Naive thymus-derived CD8-positive, alpha-beta T cell (primary cell): Measurements from ENCODE around the gene SERPINB6. TPM values are rescaled to one million over a fixed set of nuclear protein-coding genes. Genes with fewer than 3 reads are reported as not detected.
"Not testable (repeated sequence)": the region's sequence is repeated elsewhere in the genome, so short reads cannot be mapped to it uniquely, and the experiment has no call there.

Experiments used
- ATAC-seq, 2 donors: fragments of 150-1000 bp; cut with Tn5 transposase in 1 of 2; sonication (Bioruptor Pico), chemical (Tn5 transposase) in 1 of 2; 1 replicate in 1 of 2; 2 replicates in 1 of 2; pipeline ENCODE4 v1.10.0; 2021; ENCODE audit warnings: mild to moderate bottlenecking in 2 of 2, moderate library complexity in 2 of 2
- POLR2A ChIA-PET: fragments of 350-600 bp; sonication (Branson Sonifier 250); formaldehyde crosslinking; loops from one replicate; lab custom pipeline; 2021; ENCODE audit warnings: antibody characterized with exemption; lab: Charles Lee
- DNase-seq, 10 donors: peaks; one replicate each; pipeline versions ENCODE4 v3.0.0 to v3.0.0-alpha.2; 2020 to 2022
- H3K27ac Mint-ChIP-seq, 10 donors: one replicate each; pipeline ENCODE4 v1.8.0; 2020 to 2022; ENCODE audit warnings: mild to moderate bottlenecking in 10 of 10, mixed read lengths in 10 of 10, moderate library complexity in 4 of 10, inconsistent platforms in 1 of 10
- H3K27me3 Mint-ChIP-seq, 5 donors: one replicate each; pipeline ENCODE4 v1.8.0; 2021 to 2022; ENCODE audit warnings: mixed read lengths in 5 of 5
- H3K36me3 Mint-ChIP-seq, 3 donors: one replicate each; pipeline ENCODE4 v1.8.0; 2020 to 2022; ENCODE audit warnings: mixed read lengths in 3 of 3, mild to moderate bottlenecking in 2 of 3, inconsistent platforms in 1 of 3
- H3K4me1 Mint-ChIP-seq, 4 donors: one replicate each; pipeline ENCODE4 v1.8.0; 2021 to 2022; ENCODE audit warnings: mixed read lengths in 4 of 4
- H3K4me3 Mint-ChIP-seq, 10 donors: one replicate each; pipeline ENCODE4 v1.8.0; 2020 to 2022; ENCODE audit warnings: mild to moderate bottlenecking in 10 of 10, mixed read lengths in 10 of 10, moderate library complexity in 6 of 10, inconsistent platforms in 1 of 10
- H3K9me3 Mint-ChIP-seq, 9 donors: one replicate each; pipeline ENCODE4 v1.8.0; 2020 to 2022; ENCODE audit warnings: mixed read lengths in 9 of 9, mild to moderate bottlenecking in 3 of 9, inconsistent platforms in 1 of 9, moderate library complexity in 1 of 9
- polyA plus RNA-seq, 3 donors: library from polyadenylated mRNA; unstranded; fragments of 300-500 nt; fragmentation: Illumina TruSeq; gene quantifications; one replicate each; pipeline ENCODE4 v1.2.3, GENCODE V29; 2021
- total RNA-seq, 8 experiments: library from RNA in 2 of 8; stranded (reverse) in 2 of 8; gene quantifications; one replicate each; pipeline ENCODE4 v1.2.3 and lab custom pipeline; 2021 to 2026

The SERPINB6 gene
- total and polyA plus RNA-seq, 5 experiments from 2014 or later: 125 to 152 (median 134) TPM

DNA sequence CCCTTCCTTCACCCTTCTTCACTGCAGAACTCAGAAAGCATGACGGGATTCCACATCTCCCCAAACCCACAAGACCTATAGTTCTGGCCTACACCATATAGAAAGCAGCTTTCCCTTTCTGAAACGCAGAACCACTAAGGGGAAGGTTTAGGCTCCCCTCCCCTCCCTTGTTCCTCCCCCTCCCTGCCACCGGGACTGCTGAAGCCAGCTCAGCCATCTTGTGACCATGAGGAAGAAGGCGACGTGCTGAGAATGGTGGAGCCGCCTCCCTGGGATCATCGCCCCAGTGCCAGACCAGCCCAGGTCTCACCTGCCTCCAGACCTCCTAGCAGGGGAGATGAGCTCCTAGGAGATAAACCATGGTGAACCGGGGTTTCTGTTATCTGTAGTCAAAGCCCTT, 19.6 kb downstream of the SERPINB6 start:
- Mint-ChIP-seq H3K36me3 (peaks cover 0 to 64% (median 37%) of the 10 kb centered on the region in 3 donors), H3K4me3 (peak overlapping the region in 1 of 10 donors; percentile 56), H3K4me1 (peaks cover 6 to 29% (median 14%) of the 10 kb centered on the region in 4 donors), H3K27ac (peak overlapping the region in 7 of 10 donors; percentile 30 to 87 (median 66)), H3K27me3 (no peaks in the 10 kb centered on the region), H3K9me3 (no peaks in the 10 kb centered on the region)
- DNase-seq: no peak
- POLR2A ChIA-PET: interaction anchor here (0.9 to 16.9 kb wide), 9 partner anchors 9 to 106 kb away, joined by 3 to 147 read pairs (median 11); partner anchors contain the start of gene SERPINB6
- peak in 1 of 2 donors; percentile 37 for ATAC-seq

DNA sequence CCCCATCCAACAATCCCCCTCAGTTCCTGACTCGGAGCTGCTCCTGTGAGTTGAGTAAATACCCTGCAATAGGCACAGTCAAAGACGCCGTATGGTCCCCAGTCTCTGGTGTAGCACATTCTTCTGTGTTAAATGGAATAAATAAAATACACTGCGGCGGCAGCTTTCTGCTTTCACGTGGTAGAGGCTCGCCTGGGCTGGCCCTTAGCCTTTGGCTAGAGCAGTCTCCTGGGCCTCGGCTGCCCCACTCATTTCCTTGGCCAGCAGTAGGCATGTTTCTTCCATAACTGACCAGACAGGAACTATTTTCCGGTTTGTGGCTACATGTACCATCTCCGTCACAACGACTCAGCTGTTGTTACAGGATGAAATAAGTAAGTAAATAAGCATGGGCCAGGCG, 20.7 kb downstream of the SERPINB6 start:
- Mint-ChIP-seq H3K9me3 (no peaks in the 10 kb centered on the region), H3K4me1 (peaks cover 6 to 25% (median 17%) of the 10 kb centered on the region in 4 donors), H3K27ac (no peak overlapping the region), H3K36me3 (peaks cover 0 to 59% (median 33%) of the 10 kb centered on the region in 3 donors), H3K27me3 (no peaks in the 10 kb centered on the region), H3K4me3 (no peak overlapping the region)
- POLR2A ChIA-PET: interaction anchor here (1.0 to 16.9 kb wide), 5 partner anchors 8 to 38 kb away, joined by 3 to 147 read pairs (median 8); no protein-coding TSS in a partner anchor
- no peak for ATAC-seq
- DNase-seq: no peak

DNA sequence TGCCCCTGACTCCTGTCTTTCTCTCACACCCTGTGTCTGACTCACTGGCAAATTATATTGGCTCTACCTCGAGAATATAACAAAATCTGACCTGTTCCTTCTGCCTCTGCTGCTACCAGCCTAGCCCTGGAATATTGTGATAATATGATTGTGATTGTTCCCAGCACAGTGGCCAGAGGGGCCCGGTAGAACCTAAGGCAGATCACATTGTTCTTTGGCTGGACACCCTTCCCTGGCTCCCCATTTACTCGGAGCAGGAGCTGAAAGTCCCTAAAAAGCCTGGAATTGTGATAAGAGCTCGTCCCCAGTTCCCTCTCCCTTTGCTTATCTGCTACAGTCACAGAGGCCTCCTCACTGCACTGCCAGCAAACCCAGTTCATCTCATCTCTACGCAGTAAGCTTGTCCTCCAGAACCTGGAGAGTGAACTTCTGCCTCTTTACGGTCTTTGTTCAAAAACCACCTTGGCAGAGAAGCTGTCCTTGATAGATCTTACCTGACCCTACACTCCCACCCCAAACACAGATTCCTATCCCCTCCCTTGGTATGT, 21.8 kb downstream of the SERPINB6 start:
- no peak for ATAC-seq
- no peaks in the 10 kb centered on the region for H3K9me3 Mint-ChIP-seq
- H3K4me3 Mint-ChIP-seq: no peak overlapping the region
- peak overlapping the region in 3 of 10 donors; percentile 36 to 83 (median 52) for H3K27ac Mint-ChIP-seq
- POLR2A ChIA-PET: interaction anchor here (1.3 to 16.9 kb wide), 5 partner anchors 8 to 39 kb away, joined by 3 to 147 read pairs (median 8); no protein-coding TSS in a partner anchor
- H3K36me3 Mint-ChIP-seq: peaks cover 0 to 54% (median 31%) of the 10 kb centered on the region in 3 donors
- DNase-seq: no peak
- H3K27me3 Mint-ChIP-seq: no peaks in the 10 kb centered on the region
- peaks cover 13 to 28% (median 23%) of the 10 kb centered on the region in 4 donors for H3K4me1 Mint-ChIP-seq

DNA sequence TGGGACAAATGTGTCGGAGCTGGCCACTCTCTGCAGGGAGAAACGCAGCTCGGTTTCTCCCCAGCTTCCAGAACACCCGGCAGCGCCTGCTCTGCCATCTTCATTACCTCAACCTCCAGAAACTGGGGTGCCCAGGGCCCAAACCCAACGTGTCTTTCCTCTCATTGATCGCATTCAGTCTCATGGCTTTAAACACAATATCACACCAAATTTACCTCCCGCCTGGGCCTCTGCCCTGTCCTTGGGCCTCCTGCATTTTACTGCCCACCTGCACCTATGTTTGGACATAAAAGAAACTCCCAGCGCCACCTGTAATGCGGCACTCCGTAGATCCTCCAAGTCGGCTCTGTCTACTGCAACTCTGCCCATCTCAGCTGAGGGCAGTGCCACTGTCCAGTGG, 22.2 kb downstream of the SERPINB6 start:
- Mint-ChIP-seq H3K36me3 (peaks cover 0 to 52% (median 31%) of the 10 kb centered on the region in 3 donors), H3K27me3 (no peaks in the 10 kb centered on the region), H3K9me3 (no peaks in the 10 kb centered on the region), H3K4me1 (peaks cover 17 to 33% (median 26%) of the 10 kb centered on the region in 4 donors), H3K4me3 (no peak overlapping the region), H3K27ac (peak overlapping the region in 3 of 10 donors; percentile 36 to 76 (median 60))
- no peak for DNase-seq
- no peak for ATAC-seq
- POLR2A ChIA-PET: interaction anchor here (1.3 to 16.9 kb wide), 4 partner anchors 7 to 16 kb away, joined by 3 to 147 read pairs (median 8); no protein-coding TSS in a partner anchor

DNA sequence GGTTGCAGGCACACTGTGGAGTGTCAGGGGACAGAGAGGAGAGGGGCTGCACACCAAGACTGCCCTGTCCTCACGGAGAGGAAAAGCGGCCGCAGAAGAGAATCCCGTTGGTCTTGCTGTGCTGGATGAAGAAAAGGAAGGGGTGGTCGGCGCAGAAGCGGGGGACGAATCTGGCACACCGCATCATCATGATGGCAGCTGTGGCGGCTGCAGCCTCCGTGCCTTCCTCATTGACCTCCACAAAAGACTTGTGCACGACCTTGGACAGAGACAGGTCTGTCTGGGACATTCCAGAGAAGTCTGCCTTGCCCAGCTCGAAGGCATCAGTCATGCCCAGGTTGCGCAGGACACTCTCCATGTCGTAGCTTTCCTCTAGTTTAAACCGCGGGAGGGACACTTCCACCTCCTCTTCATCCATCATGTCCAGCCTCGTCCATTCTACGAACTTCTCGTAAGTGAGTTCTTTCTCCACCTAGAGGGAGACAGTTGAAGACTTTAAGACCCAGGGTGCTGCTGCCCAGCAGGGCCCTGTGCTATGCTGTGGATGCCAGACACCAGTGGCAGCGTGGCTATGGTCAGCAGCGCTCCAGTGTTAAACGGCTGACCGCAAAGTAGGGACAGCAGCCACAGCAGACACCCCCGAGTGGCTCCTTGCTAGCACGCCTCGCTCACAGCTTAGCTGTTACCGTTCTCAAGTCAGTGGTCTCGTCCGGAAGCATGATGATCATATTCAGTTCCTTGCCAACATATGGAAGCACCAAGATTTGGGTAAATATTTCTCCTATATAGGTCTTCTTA, 22.9 kb downstream of the SERPINB6 start:
- Mint-ChIP-seq H3K9me3 (no peaks in the 10 kb centered on the region), H3K27ac (peak overlapping the region in 5 of 10 donors; percentile 10 to 82 (median 43)), H3K4me3 (no peak overlapping the region), H3K36me3 (peaks cover 0 to 49% (median 31%) of the 10 kb centered on the region in 3 donors), H3K4me1 (peaks cover 21 to 38% (median 29%) of the 10 kb centered on the region in 4 donors), H3K27me3 (no peaks in the 10 kb centered on the region)
- POLR2A ChIA-PET: interaction anchor here (0.5 to 16.9 kb wide), 3 partner anchors 16 to 41 kb away, joined by 3 to 147 read pairs (median 3); no protein-coding TSS in a partner anchor
- DNase-seq: no peak
- no peak for ATAC-seq

DNA sequence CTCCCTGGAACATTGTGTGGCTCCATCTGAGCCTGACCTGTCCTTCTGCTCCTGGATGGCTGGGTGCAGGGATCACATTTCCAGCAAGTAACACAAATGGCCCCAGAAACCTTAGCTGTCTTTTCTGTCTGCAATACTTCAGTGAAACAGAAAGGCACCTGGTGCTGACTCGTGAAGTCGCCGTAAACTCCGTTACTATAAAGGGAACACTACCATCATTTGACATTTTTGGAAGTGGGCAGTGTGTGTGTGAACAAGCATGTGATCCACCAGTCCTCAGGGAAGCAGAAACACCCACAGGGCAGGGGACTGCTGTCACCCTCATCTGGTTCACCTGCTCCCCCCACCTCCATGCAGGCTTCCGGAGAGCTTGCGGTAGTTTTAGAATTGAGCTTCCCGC, 23.9 kb downstream of the SERPINB6 start:
- POLR2A ChIA-PET: interaction anchor here (0.6 to 16.9 kb wide), 4 partner anchors 15 to 128 kb away, joined by 3 to 147 read pairs (median 3); no protein-coding TSS in a partner anchor
- DNase-seq (no peak), ATAC-seq (no peak)
- no peaks in the 10 kb centered on the region for H3K9me3 Mint-ChIP-seq
- H3K27me3 Mint-ChIP-seq: no peaks in the 10 kb centered on the region
- peaks cover 0 to 40% (median 25%) of the 10 kb centered on the region in 3 donors for H3K36me3 Mint-ChIP-seq
- H3K4me3 Mint-ChIP-seq: no peak overlapping the region
- H3K27ac Mint-ChIP-seq: peak overlapping the region in 3 of 10 donors; percentile 29 to 44 (median 41)
- H3K4me1 Mint-ChIP-seq: peaks cover 27 to 42% (median 35%) of the 10 kb centered on the region in 4 donors

DNA sequence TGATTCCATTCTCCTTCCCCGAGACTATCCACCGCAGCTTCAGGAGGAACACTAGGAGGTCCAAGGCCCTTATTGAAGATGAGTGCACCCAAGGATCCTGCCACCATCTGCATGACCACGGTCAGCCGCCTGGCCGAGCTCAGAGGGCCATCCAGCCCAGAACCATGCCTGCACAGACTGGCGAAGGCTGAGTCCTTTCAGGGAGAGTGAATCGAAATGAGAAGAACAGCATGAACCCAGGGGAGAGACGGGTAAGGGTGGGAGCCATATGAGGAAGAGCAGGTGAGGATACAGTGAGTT, 26.3 kb downstream of the SERPINB6 start:
- H3K4me3 Mint-ChIP-seq: peak overlapping the region in 2 of 10 donors; percentile 20 to 24
- POLR2A ChIA-PET: interaction anchor here (1.4 to 17.1 kb wide), 4 partner anchors 12 to 43 kb away, joined by 3 to 497 read pairs (median 87); partner anchors contain the start of gene SERPINB6
- no peak for DNase-seq
- peaks cover 0 to 5% (median under 1%) of the 10 kb centered on the region in 9 donors for H3K9me3 Mint-ChIP-seq
- peak overlapping the region in 7 of 10 donors; percentile 40 to 94 (median 83) for H3K27ac Mint-ChIP-seq
- H3K27me3 Mint-ChIP-seq: no peaks in the 10 kb centered on the region
- H3K36me3 Mint-ChIP-seq: peaks cover under 1 to 27% (median 14%) of the 10 kb centered on the region in 3 donors
- peaks cover 34 to 49% (median 44%) of the 10 kb centered on the region in 4 donors for H3K4me1 Mint-ChIP-seq
- no peak for ATAC-seq

DNA sequence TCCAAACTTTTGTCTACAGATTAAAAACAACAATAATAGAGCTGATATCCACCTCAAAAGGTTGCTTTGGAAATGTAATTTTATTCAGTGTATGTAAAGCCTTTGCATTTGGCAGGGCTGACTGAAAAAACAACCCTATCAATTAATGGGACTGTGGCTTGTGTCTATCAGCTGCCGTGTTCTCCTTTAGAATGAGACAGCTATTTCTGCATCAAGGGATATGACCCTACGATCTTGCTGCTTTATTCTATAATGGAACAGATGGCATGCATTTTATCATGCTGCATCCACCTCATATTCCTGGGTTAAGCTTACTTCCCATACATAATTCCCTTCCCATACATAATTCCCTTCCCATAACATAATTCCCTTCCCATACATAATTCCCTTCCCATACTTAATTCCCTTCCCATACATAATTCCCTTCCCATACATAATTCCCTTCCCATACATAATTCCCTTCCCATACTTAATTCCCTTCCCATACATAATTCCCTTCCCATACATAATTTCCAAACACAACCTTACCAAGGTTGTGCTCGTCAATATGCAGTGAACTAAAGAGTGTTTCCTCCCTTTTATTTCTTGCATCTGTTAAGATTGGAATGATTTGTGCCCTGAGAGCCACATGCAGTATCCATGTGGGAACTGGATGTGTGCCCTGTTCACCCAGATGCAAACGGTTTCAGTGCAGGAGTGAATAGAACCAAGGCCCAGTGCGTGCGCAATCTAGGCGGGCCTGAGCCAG, 26.8 kb downstream of the SERPINB6 start:
- ATAC-seq (no peak), DNase-seq (no peak)
- Mint-ChIP-seq H3K36me3 (peaks cover 4 to 22% (median 17%) of the 10 kb centered on the region in 3 donors), H3K4me3 (peak overlapping the region in 6 of 10 donors; percentile 6 to 59 (median 28)), H3K4me1 (peaks cover 32 to 52% (median 48%) of the 10 kb centered on the region in 4 donors), H3K27me3 (no peaks in the 10 kb centered on the region), H3K27ac (peak overlapping the region in 9 of 10 donors; percentile 37 to 94 (median 83)), H3K9me3 (peaks cover 0 to 10% (median 3%) of the 10 kb centered on the region in 9 donors)
- POLR2A ChIA-PET: interaction anchor here (1.4 to 17.1 kb wide), 8 partner anchors 9 to 44 kb away, joined by 3 to 497 read pairs (median 22); partner anchors contain the start of gene SERPINB6

DNA sequence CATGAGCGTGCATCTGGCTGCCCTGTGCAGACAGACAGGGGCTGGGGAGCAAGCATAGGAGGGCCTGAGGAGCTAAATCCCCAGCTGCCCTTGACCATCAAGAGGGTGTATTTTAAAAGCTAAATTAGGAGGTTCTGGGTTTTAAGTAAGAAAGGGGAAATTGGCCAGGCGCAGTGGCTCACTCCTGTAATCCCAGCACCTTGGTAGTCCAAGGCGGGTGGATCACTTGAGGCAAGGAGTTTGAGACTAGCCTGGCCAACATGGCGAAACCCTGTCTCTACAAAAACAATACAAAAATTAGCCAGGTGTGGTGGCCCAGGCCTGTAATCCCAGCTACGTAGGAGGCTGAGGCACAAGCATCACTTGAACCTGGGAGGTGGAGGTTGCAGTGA, 27.8 kb downstream of the SERPINB6 start:
- ATAC-seq: no peak
- Mint-ChIP-seq H3K4me3 (peak overlapping the region; percentile 77 to 93 (median 81)), H3K9me3 (peaks cover 0 to 10% (median 3%) of the 10 kb centered on the region in 9 donors)

DNA sequence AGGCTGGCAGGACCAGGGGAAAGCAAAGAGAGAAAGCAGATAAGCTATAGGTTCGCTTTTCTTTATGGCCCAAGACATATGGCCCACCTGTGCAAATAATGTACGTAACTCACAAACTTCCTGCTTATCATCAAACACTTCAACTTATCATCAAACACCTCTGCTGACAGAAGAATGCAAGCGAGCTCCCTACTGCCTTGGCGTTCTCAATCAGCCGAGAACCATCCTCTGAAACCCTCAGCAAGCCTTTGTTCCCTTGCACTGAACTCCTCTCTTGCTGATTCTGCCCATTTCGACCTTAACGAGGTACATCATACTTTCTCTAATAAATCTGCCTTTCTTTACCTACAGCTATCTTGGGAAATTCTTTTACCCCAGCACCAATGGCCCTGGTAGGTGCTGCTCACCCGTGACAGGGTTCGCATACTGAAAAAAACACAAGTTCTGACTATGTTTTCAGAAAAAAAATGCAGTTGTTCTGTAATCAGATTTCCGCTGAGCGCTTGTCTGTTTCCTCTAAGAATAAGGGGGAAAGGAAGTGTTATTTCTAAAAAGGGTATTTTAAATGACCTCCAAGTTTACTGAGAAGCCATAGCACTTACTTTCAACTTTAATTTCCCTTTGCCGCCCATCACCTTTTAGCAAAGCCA, 28.3 kb downstream of the SERPINB6 start:
- peak overlapping the region; percentile 90 to 99 (median 94) for H3K27ac Mint-ChIP-seq
- peak overlapping the region; percentile 77 to 93 (median 81) for H3K4me3 Mint-ChIP-seq
- DNase-seq: peak in 5 of 10 donors; percentile 16 to 67 (median 50)
- peak; percentile 35 to 42 for ATAC-seq
- H3K36me3 Mint-ChIP-seq: peaks cover 4 to 13% (median 9%) of the 10 kb centered on the region in 3 donors
- POLR2A ChIA-PET: interaction anchor here (1.0 to 17.1 kb wide), 16 partner anchors 9 to 176 kb away, joined by 3 to 497 read pairs (median 13); partner anchors contain the start of genes BPHL, RIPK1, SERPINB1 and SERPINB6
- H3K27me3 Mint-ChIP-seq: no peaks in the 10 kb centered on the region
- H3K9me3 Mint-ChIP-seq: peaks cover 0 to 16% (median 3%) of the 10 kb centered on the region in 9 donors
- peaks cover 33 to 63% (median 52%) of the 10 kb centered on the region in 4 donors for H3K4me1 Mint-ChIP-seq

More for the DNA sequence above, 27.8 kb downstream of the SERPINB6 start:
- POLR2A ChIA-PET: interaction anchor here (1.0 to 17.1 kb wide), 16 partner anchors 8 to 175 kb away, joined by 3 to 497 read pairs (median 13); partner anchors contain the start of genes BPHL, RIPK1, SERPINB1 and SERPINB6
- no peak for DNase-seq
- H3K27ac Mint-ChIP-seq: peak overlapping the region; percentile 90 to 99 (median 94)
- H3K4me1 Mint-ChIP-seq: peaks cover 31 to 58% (median 50%) of the 10 kb centered on the region in 4 donors
- H3K36me3 Mint-ChIP-seq: peaks cover 4 to 17% (median 14%) of the 10 kb centered on the region in 3 donors
- no peaks in the 10 kb centered on the region for H3K27me3 Mint-ChIP-seq

DNA sequence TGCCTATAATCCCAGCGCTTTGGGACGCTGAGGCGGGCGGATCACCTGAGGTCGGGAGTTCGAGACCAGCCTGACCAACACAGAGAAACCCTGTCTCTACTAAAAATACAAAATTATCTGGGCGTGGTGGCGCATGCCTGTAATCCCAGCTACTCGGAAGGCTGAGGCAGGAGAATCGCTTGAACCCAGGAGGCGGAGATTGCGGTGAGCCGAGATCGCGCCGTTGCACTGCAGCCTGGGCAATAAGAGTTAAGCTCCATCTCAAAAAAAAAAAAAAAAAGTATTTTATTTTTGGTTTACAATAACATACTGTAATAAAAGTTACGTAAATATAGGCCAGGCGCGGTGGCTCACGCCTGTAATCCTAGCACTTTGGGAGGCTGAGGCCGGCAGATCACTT, 29.3 kb downstream of the SERPINB6 start:
- peak overlapping the region; percentile 78 to 99 (median 93) for H3K27ac Mint-ChIP-seq
- H3K36me3 Mint-ChIP-seq, DNase-seq, H3K27me3 Mint-ChIP-seq, ATAC-seq: not testable (repeated sequence)
- peaks cover 0 to 18% (median 3%) of the 10 kb centered on the region in 9 donors for H3K9me3 Mint-ChIP-seq
- peak overlapping the region in 8 of 10 donors; percentile 52 to 93 (median 80) for H3K4me3 Mint-ChIP-seq
- H3K4me1 Mint-ChIP-seq: peaks cover 33 to 71% (median 61%) of the 10 kb centered on the region in 4 donors
- POLR2A ChIA-PET: interaction anchor here (1.1 to 17.1 kb wide), 16 partner anchors 8 to 126 kb away, joined by 3 to 497 read pairs (median 16); partner anchors contain the start of genes NQO2, RIPK1, SERPINB1 and SERPINB6
